ENCODE measurements around the gene INPP5A.

Gene INPP5A

GRCh38 chr10:132626019-132626760 lies 88.6 kb downstream of the INPP5A start:
- TF ChIP-seq, protein P1, sequence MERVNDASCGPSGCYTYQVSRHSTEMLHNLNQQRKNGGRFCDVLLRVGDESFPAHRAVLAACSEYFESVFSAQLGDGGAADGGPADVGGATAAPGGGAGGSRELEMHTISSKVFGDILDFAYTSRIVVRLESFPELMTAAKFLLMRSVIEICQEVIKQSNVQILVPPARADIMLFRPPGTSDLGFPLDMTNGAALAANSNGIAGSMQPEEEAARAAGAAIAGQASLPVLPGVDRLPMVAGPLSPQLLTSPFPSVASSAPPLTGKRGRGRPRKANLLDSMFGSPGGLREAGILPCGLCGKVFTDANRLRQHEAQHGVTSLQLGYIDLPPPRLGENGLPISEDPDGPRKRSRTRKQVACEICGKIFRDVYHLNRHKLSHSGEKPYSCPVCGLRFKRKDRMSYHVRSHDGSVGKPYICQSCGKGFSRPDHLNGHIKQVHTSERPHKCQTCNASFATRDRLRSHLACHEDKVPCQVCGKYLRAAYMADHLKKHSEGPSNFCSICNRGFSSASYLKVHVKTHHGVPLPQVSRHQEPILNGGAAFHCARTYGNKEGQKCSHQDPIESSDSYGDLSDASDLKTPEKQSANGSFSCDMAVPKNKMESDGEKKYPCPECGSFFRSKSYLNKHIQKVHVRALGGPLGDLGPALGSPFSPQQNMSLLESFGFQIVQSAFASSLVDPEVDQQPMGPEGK (CRISPR knock-in tag; IDR thresholded peaks at IDR 0.05; ENCODE audit: borderline replicate concordance): no peak
- TF ChIP-seq ZC3H10 (CRISPR knock-in tag; IDR thresholded peaks at IDR 0.05) (no peak), GLIS3 (CRISPR knock-in tag; IDR thresholded peaks at IDR 0.05) (no peak), ZNF70 (CRISPR knock-in tag; IDR thresholded peaks at IDR 0.05) (no peak), RARB (CRISPR knock-in tag; IDR thresholded peaks at IDR 0.05) (no peak), ZNF565 (CRISPR knock-in tag; conservative IDR thresholded peaks at IDR 0.05; ENCODE audit: low read depth) (no peak), TOX (CRISPR knock-in tag; IDR thresholded peaks at IDR 0.05; ENCODE audit: borderline replicate concordance) (no peak), ZNF8 (CRISPR knock-in tag; IDR thresholded peaks at IDR 0.05) (no peak), SNAI2 (CRISPR knock-in tag; IDR thresholded peaks at IDR 0.05) (no peak), ISL1 (CRISPR knock-in tag; IDR thresholded peaks at IDR 0.05) (no peak), CREB5 (CRISPR knock-in tag; IDR thresholded peaks at IDR 0.05; ENCODE audit: low read depth) (no peak)
- ATAC-seq: no peak; the same call in 2 of the 3 replicates

GRCh38 chr10:132626761-132627665 lies 89.4 kb downstream of the INPP5A start:
- ATAC-seq: no peak; the same call in 2 of the 3 replicates
- TF ChIP-seq ZFP3 (CRISPR knock-in tag; IDR thresholded peaks at IDR 0.05): no peak
- no peak for TF ChIP-seq ZFP30 (CRISPR knock-in tag; IDR thresholded peaks at IDR 0.05)
- TF ChIP-seq TOX (CRISPR knock-in tag; IDR thresholded peaks at IDR 0.05; ENCODE audit: borderline replicate concordance): no peak
- TF ChIP-seq PPARA (CRISPR knock-in tag; IDR thresholded peaks at IDR 0.05; ENCODE audit: borderline replicate concordance): no peak
- no peak for TF ChIP-seq CREB5 (CRISPR knock-in tag; IDR thresholded peaks at IDR 0.05; ENCODE audit: low read depth)
- TF ChIP-seq RARB (CRISPR knock-in tag; IDR thresholded peaks at IDR 0.05): no peak
- no peak for TF ChIP-seq GLIS3 (CRISPR knock-in tag; IDR thresholded peaks at IDR 0.05)
- TF ChIP-seq CSRNP3 (CRISPR knock-in tag; IDR thresholded peaks at IDR 0.05): no peak
- no peak for TF ChIP-seq ZNF70 (CRISPR knock-in tag; IDR thresholded peaks at IDR 0.05)
- no peak for TF ChIP-seq SNAI2 (CRISPR knock-in tag; IDR thresholded peaks at IDR 0.05)
- TF ChIP-seq, protein P1 (CRISPR knock-in tag; IDR thresholded peaks at IDR 0.05; ENCODE audit: borderline replicate concordance): no peak
- TF ChIP-seq OSR1 (CRISPR knock-in tag; IDR thresholded peaks at IDR 0.05): no peak
- TF ChIP-seq ARNTL (CRISPR knock-in tag; IDR thresholded peaks at IDR 0.05; ENCODE audit: borderline replicate concordance, low read depth): no peak
- no peak for TF ChIP-seq ISL1 (CRISPR knock-in tag; IDR thresholded peaks at IDR 0.05)
- no peak for TF ChIP-seq ZNF8 (CRISPR knock-in tag; IDR thresholded peaks at IDR 0.05)
- TF ChIP-seq ZC3H10 (CRISPR knock-in tag; IDR thresholded peaks at IDR 0.05): no peak

All from SK-N-SH treated with all-trans-retinoic acid at 6 μM for 48 hours (cell line).